Hindlimb muscle (tissue), 1 donor: ENCODE data around the gene INPP5D. TPM values are rescaled to one million over a fixed set of nuclear protein-coding genes. Genes with fewer than 3 reads are reported as not detected.
"Not testable (repeated sequence)": the region's sequence is repeated elsewhere in the genome, so short reads cannot be mapped to it uniquely, and the experiment has no call there.

ENCODE experiments used
- DNase-seq: peaks from one replicate; pipeline ENCODE4 v3.0.0-alpha.2; 2013
- polyA plus RNA-seq: library from polyadenylated mRNA; unstranded; fragments of 120-200 nt; gene quantifications from one replicate; pipeline ENCODE4 v1.2.1, GENCODE V29; 2013; ENCODE audit not compliant: insufficient read length

INPP5D gene
- polyA plus RNA-seq, 1 donor, result 8.9 TPM

DNA sequence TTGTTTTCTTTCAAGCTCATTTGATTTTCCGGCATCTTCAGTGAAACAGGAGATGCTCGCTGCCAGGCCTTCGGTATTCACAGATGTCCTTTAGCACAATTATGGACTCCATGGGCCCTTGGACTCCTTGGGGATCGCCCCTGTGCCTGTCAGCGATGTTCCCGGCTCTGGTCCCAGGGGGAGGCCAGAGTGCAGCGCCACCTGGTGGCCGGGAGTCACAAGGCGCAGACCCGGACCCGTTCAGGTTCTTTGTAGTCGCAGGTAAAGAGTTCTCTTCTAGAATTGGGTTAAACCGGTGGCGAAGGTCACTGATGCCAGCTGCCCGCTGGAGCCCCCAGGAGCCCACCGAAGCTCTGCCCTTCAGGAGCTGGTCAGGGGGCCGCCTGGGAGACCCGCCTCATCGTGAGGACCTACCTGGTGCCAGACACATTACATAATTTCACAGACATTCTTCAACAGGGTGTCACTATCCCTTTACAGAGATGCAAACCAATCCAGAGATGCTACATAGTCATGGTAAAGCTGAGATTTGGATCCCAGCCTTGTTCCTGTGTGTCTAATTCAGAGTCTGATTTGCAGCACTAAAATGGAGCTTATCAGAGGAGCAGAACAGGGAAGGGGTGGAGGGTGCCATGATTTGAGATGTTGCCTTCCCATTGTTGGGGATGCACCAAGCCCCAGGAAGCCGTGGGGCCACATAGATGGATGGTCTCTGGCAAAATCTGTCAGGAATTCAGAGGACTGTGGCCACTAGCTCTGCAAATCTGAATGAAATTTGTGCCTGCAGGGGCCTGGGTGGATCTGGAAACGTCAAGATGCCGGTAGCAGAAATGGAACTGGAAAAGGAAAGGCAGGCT, 6.0 kb upstream of the INPP5D start:
- DNase-seq, result no peak

DNA sequence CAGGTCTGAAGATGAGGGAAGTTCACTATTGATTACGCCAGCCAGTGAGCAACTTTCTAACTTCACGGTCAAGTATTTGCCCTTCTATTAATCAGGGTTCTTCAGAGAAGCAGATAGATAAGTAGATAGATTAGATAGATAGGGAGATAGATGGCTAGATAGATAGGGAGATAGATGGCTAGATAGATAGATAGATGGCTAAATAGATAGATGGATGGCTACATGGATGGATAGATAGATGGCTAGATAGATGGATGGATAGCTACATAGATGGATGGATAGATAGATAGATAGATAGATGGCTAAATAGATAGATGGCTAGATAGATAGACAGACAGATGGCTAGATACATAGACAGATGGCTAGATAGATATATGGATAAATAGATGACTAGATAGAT, 4.8 kb upstream of the INPP5D start:
- no peak for DNase-seq

DNA sequence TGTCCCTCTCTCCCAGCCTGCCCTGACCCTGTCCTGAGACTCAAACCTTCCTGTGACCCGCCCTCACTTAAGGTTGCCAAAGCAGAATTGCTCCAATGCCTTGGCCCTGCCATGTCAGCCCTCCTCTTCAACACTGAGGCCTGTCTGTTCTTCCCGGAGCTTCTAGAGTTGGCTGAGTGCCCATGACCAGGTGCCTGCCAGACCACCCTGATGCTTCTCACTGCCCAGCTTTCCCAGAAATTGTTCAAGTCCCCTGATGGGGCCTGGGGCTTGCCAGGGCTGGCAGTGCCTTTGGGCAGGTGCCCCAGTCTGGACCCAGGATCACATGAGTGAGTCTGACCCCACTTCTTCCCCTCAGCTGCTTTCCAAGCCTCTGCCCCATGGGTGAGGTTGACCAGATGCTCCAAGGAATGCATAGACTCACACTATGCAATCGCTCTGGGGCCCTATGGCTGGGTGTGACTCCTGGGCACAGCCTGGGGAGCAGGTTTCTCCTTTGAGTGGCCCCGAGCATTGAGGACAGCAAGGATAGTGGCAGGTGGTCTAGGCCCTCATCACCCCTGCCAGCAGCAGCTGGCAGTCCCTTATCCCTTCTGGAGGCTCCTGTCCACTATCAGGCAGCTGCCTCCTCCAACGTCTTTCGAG, 3.1 kb upstream of the INPP5D start:
- no peak for DNase-seq

DNA sequence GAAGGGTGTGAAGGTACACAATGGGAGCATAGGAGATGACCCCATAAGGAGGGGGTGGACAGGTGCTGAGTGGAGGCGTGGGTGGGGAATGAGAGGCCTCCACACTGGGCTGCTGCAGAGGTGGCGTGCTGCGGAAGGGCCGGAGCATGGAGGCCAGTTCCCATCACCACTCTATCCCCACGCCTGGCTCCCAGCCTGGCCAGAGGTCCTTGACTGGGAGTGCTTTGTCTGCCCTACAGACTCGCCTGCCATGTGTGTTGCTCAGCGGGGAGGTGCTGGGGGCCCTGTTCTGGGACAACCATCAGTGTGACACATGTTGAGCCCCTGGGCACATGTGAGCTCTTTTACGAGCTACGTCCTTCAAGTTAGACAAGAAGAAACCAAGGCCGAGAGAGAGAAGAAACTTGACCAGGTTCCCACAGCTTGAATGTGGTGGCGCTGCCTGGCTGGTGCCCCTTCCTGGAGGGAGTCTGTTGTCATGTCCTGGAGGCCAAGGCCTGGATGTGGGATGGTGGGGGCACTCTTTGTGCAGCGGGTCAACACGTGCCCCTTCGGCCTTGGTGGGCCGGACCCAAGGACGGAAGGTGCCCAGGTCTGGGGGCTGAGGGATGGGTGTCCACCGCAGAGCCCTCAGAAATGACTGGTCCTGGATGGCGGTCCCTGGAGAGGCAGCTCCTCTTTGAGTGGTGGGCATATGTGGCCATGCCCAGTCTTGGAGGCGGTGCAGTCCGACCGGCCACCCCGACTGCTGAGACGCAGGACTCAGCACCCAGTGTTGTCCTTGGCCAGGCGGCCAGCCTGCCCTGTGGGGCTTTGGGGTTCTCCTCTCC, 1.2 kb upstream of the INPP5D start:
- DNase-seq, result no peak

DNA sequence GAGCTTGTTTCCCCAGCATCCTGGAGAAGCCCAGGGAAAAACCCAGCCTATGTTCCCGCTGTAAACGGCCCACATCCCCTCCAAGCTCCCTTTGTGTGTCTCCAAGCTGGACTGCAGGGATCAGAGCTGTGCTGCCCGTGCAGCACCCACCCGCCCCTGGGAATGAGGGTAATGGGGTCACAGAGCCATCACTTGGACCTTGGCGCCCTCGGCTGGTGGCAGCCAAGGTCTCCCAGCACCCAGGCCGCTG, 670 bp upstream of the INPP5D start:
- no peak for DNase-seq

DNA sequence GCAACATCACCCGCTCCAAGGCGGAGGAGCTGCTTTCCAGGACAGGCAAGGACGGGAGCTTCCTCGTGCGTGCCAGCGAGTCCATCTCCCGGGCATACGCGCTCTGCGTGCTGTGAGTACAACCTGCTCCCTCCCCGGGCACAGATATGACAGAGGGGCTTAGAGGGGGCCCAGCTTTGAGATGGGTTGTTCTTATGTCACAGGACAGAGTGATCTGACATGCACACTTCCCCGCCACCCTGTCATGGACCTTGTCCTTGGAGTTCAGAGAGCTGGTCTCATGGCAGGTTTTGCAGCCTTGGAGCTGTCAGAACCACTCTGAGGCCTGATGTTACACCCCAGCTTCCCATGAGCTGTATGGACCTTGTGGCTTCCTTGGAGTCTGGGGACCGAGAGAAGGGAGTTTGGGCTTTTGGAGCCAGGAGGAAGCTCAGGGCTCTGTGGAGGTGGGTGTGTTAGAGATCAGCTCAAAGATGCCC, 398 bp downstream of the INPP5D start:
- DNase-seq, result no peak

DNA sequence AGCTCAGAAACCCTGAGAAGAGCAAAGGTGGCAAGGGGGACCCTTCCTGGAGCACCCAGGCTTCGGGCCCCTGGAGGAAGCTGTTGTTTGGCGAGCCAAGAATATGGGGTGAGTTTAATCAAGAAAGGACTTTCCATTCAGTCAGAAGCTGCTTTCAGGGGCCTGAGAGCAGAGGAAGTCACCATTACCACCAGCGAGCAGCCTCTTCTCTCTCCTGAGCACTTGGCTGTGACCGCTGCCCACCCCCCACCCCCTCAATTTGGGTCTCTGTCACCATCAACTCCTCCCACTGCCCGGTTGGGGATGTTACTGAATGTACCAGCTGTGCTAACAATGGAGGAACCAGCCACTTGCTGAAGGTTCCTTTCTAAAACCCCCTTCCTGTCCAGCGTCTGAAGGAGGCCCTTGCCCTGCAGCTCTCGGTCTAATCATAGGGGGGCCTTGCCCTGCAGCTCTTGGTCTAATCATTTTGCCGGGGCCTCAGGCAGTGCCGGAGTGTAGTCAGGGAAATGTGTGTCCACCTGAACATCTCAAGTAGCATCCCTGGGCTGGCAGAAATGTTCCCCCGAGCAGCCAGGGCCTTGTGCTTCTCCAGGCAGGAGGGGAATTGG, 943 bp downstream of the INPP5D start:
- no peak for DNase-seq

DNA sequence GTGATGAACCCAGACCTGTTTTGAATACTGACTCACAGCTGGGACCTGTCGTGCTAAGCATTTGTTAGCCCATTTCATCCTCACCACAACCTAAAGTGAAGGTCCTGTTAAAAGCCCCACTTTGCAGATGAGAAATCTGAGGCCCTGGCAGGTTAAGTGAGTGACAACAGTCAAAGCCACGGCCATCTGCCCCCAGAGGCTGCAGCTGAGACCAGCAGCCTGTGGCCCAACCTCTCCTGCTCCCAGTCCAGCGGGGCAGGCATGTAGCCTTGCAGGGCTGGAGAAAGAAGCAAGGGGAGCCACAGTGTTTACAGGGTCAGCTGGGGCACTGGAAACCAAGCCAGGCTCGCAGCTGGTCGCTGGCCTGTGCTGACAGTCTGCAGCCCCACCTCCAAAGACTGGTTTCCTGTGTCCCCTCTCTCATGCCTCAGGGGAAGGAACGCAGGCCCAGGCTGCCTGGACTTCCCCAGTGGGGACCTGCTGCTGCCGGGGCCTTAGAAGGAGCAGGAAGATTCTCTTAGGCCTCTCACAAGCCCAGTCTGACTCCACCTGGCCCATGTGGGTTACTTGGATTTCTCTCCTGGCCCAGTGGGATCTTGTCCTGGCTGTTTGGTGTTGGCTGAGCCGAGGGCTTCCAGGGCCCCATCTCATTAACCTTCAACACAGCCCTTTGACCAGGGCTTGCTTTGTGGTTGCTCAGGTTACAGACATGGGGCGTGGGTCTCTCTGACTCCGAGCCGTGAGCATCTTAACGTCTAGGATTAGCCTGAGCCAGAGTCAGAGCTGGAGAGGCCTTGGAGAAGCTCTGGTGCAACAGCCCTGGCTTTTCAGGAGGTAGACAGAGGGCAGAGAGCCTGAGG, 1.7 kb downstream of the INPP5D start:
- peak; percentile 42 for DNase-seq

DNA sequence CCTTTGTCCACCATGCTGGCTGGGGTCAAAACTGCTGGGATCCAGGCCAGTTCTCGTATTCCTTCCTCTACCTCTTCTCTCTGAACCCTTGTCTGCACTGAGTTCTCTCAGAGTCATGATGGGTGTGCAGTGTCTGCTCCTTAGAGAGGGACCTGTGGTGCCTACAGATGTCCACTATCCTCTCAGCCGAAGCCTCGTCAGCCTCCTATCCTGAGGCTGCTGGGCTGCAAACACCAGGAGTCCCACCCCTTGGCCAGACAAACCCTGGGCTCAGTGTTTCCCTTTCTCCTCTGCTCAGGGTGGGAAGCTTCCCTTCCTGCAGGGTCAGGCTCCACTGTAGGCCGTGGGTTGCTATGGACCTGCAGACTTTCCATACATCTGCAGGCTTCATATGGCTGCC, 2.3 kb downstream of the INPP5D start:
- no peak for DNase-seq

DNA sequence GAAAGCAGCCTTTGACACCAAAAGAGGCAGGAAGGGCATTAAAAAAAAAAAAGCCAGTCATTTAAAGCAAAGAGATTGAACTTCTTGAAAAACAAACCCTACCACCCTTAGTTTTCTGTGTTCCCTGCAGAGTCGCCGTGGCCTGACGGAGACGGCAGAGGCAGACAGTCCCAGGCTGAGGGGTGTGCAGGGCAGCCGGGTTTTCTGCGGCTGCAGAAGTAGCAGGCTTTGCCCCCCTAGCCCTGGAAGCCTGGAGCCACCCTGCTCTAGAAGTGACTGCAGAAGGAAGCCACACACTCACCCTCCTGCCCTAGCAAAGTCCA, 2.8 kb downstream of the INPP5D start:
- no peak for DNase-seq

DNA sequence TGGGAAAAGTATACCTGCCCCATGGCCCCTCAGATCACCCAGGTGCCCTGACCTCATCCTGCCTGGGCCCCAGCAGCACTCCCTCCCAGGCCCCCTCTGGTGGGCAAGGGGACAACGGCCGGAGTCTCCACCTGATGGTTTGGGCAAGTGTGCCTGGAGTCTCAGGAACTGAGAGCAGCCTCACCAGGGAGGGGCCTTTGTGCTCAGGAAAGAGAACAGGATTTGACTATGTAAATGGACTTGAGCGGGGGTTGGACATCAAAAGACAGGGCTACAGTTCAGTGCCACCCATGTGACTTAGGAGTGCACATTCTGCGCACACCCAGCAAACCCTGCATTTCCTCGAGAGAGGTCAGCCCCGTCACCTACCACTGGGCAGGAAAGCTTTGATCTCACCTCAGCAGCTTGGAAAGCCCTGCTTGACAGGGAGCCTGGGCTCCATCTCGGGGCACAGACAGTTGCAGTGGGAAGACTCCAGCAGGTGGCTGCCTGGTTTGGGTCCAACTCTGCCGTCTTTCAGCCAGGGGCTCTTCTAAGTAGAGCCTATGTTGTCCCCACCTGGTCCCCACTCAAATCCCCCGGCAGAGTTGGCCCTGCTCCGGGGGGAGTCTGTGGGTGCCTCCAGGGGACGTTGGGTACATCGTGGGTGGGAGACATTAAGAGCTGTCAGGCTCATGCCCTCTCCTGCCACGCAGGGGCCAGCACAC, 3.3 kb downstream of the INPP5D start:
- no peak for DNase-seq

DNA sequence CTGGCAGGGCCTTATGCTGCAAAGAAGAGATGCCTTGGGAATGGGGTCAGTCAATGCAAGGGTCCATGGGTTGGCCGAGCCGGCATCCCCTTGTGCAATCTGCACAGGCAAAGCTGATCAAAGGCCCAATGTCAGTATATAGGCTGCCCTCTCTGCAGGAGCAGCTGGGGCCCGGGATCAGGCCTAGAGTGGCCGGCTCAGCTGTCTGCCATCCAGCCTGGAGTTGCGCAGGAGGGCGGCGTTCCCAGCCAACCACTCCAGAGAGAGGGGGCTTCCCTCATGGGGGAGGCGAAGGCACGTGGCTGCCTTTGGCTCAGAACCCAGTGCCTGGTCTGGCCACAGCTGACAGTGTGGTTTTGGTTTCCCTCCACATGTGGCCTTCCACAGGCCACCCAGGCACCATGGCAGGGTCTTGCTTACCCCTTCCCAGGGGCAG, 3.9 kb downstream of the INPP5D start:
- no peak for DNase-seq

DNA sequence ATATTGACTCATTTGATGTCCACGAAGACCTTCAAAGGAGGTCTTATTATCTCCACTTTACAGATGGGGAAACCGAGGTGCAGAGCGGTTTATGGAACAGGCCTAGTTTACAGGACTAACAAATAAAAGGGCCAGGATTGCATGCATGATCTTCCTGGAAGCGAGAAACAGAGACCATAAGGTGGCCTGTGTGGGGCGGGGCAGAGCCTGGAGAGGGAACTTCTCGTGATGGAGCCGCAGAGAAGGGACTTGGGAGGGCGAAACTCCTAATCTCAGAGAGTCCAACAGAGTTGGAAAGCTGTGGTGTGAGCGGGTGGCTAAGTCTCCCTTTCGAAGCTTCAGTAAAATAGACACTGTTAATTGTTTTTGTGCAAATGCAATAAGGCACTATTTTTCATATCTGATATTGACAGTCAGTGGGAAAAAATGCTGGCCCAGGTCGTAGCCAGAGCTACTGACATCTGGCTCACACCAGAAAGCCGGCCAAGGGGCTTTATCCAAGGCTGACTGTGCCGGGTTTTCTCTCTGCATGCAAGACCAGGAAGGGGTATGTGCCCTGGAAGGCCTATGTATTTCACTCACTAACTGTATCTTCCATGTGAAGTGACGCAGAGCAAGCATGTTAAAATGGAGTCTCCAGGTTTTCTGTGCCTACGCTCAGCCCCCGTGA, 4.5 kb downstream of the INPP5D start:
- DNase-seq, result no peak

DNA sequence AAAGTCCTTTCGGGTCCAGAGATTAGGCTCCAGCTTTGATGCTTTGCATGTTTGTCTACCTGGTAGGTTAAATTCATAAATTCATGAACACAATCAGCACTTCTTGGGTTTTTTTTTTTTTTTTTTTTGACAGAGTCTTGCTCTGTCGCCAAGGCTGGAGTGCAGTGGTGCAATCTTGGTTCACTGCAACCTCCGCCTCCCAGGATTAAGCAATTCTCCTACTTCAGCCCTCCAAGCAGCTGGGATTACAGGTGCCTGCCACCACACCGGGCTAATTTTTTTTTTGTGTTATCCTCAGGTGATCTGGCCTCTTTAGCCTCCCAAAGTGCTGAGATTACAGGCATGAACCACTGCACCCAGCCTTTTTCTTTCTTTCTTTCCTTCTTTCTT, 5.1 kb downstream of the INPP5D start:
- DNase-seq, result not testable (repeated sequence)

DNA sequence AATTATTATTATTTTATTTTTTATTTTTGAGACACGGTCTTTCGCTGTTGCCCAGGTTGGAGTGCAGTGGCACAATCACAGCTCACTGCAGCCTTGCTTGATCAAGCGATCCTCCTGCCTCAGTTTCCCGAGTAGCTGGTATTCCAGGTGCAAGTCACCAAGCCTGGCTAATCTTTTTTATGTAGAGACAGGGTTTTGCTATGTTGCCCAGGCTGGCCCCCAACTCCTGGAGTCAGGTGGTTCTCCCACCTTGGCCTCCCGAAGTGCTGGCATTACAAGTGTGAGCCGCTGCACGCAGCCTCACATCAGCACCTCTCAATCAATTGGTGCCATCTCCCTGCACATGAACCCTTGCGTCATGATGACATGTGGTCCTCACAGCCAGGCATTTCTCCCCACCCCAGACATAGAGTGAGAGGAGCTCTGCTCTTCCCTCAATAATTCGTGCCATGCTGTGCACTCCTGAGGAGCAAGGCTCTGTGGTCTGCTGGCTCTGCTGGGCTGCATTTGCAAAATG, 5.9 kb downstream of the INPP5D start:
- no peak for DNase-seq

DNA sequence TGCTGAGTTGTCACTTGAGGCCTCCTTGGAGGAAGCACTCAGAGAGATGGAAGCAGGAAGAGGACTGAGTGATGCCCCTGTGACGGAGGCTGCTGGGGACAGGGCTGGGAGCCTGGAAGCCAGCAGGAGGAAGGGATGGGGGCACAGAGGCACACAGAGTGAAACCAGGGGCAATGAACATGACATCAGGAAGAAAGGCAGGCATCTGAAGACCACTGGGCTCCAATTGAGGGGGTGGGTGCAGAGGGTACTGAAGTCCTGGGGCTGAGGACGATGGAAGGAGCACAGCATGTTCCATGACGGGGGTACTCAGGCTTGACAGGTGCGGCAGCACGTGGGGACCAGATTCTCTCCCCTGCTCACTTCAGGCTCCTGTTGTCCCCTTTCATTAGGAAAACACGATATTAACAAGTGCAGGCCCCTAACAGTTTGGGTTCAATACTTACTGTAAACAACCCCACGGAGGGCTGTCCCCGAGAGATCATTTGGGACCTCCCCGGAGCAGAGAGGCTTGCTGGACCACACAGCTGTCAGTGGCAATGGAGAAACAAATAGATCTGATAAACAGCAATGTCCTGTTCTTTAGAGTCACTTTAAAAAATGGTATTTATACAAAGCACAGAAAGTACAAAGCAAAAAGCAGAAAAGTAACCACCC, 8.7 kb downstream of the INPP5D start:
- DNase-seq, result no peak

DNA sequence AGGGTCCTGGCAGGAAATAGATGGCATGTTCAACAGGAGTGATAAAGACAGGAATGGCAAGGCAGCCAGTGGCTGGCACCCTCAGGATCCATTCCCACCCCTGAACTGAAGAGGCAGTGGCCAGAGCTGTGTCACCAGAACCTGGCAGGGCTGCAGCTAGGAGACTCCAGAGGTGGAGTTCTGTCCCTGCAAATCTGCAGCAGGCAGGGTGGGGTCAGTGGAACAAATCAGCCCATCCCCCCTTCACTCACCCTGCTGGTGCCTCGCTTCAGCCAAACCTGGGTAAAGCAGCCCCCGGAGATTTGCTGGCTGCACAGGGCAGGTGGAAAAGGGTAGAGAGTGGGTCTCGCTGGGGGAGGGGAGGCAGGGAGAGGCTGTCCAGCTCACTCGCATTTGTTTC, 12.7 kb downstream of the INPP5D start:
- DNase-seq, result no peak

DNA sequence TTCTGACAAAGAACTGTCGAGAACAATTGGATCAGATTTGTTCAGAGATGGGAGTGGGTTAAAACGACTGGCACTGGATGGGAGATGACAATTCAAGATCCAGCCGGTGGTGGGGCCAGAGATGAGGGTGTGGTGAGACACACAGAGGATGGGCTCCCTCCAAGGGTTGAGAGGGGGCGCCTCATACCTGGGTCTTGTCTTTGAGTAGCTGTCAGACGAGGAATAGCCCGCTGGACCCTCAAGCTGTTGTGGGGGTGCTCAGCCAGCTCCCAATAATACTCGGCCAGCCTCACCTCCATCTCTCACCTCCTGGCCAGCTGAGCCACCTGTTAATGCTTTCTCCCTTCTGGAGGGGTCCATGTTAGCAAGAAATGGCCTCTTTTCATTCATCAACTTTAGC, 14.0 kb downstream of the INPP5D start:
- no peak for DNase-seq

DNA sequence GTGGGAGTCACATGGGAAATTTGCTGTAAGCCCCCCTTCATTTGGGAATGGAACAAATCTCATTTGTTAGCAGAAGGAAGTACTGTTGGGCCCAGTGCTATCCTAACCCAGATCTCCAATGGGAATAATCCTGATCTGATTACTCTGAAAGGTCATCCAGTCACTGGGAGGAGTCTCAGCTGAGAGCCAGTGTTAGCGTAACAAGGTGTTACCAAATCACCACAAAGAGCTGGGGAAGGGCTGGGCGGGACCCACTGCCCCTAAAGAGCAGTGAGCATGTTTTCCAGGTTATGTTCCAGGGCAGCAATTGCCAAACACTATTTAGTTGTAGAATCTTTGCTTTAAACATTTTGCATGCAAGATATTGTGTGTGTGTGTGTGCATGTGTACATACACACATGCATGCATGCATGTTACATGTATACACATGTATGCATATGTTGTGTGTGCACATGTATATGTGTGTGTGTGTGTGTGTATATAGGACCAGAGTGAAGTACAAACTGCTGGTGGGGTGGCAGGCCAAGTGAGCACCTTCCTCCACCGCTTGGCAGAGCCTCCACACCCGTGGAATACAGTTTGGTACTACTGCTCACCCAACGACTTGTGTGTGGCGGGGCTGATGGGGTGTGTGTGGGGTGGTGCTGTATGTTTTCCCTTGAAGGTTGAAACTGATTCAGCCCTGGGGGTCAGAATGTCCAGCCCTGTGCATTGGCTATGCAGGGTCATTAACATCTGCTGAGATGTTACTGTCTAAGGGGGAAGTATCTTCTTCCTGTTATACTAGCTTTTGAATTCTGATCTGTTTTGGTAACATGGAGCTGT, 15.2 kb downstream of the INPP5D start:
- no peak for DNase-seq
